ENCODE measurements around the gene MPPED1. TPM values are rescaled to one million over a fixed set of nuclear protein-coding genes. Genes with fewer than 3 reads are reported as not detected.

Gene MPPED1
- total RNA-seq, 1 experiment from 2014 or later, result not detected

GRCh38 chr22:43546186-43546585 is 134.4 kb downstream of the MPPED1 start:
- CTCF ChIA-PET, result no interaction called here
- no TSS peak for BruUV-seq (replicated peaks)
- Mint-ChIP-seq H3K9me3 (ENCODE audit: low read depth, unreplicated experiment) (no peaks in the 10 kb centered on the region), H3K27me3 (ENCODE audit: unreplicated experiment) (peaks cover 54% of the 10 kb centered on the region), H3K27ac (ENCODE audit: unreplicated experiment) (no peak overlapping the region), H3K4me1 (ENCODE audit: low read depth, unreplicated experiment) (no peaks in the 10 kb centered on the region), H3K36me3 (ENCODE audit: insufficient read depth, unreplicated experiment) (no peaks in the 10 kb centered on the region), H3K4me3 (ENCODE audit: low read depth, unreplicated experiment) (no peak overlapping the region)
- no peak for TF ChIP-seq CTCF (IDR thresholded peaks at IDR 0.05; ENCODE audit: unreplicated experiment)
- DNase-seq, result no peak
- intact Hi-C loops (cut with micrococcal nuclease; ENCODE audit: unreplicated experiment), result no loop called here

- Mint-ChIP-seq H3K27me3 (ENCODE audit: unreplicated experiment) (peaks cover 45% of the 10 kb centered on the region), H3K4me3 (ENCODE audit: low read depth, unreplicated experiment) (no peak overlapping the region), H3K27ac (ENCODE audit: unreplicated experiment) (no peak overlapping the region), H3K9me3 (ENCODE audit: low read depth, unreplicated experiment) (no peaks in the 10 kb centered on the region), H3K4me1 (ENCODE audit: low read depth, unreplicated experiment) (no peaks in the 10 kb centered on the region), H3K36me3 (ENCODE audit: insufficient read depth, unreplicated experiment) (no peaks in the 10 kb centered on the region)
- intact Hi-C loops (cut with micrococcal nuclease; ENCODE audit: unreplicated experiment), result no loop called here
- BruUV-seq (replicated peaks), result no TSS peak
- DNase-seq, result no peak
- TF ChIP-seq CTCF (IDR thresholded peaks at IDR 0.05; ENCODE audit: unreplicated experiment), result no peak
- CTCF ChIA-PET, result no interaction called here
Measured at GRCh38 chr22:43550024-43550620, 138.3 kb downstream of the MPPED1 start.

DNA sequence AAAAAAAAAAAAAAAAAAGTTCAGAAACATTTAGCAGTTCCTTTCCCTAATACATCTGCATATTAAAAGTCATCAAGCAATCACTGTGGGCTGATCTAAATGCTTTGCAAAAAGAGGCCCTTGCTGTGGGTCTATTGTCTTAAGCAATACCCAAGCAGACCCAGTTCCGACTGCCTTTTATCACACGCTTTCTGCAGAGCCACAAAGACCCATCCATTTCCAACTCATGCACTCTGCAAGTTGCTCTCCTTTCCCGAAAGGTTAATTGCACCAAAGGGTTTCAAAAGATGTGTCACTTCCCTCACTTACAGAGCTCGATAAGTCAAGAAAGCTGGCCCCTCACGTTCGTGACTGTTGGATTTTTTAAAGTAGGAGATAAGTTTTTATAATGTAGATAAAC is 138.9 kb downstream of the MPPED1 start:
- Mint-ChIP-seq H3K27ac (ENCODE audit: unreplicated experiment) (no peak overlapping the region), H3K27me3 (ENCODE audit: unreplicated experiment) (peaks cover 50% of the 10 kb centered on the region), H3K4me3 (ENCODE audit: low read depth, unreplicated experiment) (no peak overlapping the region), H3K9me3 (ENCODE audit: low read depth, unreplicated experiment) (no peaks in the 10 kb centered on the region), H3K4me1 (ENCODE audit: low read depth, unreplicated experiment) (no peaks in the 10 kb centered on the region), H3K36me3 (ENCODE audit: insufficient read depth, unreplicated experiment) (no peaks in the 10 kb centered on the region)
- intact Hi-C loops (cut with micrococcal nuclease; ENCODE audit: unreplicated experiment), result no loop called here
- BruUV-seq (replicated peaks), result no TSS peak
- DNase-seq, result no peak
- CTCF ChIA-PET, result no interaction called here
- no peak for TF ChIP-seq CTCF (IDR thresholded peaks at IDR 0.05; ENCODE audit: unreplicated experiment)

GRCh38 chr22:43553451-43554258 is 141.8 kb downstream of the MPPED1 start:
- Mint-ChIP-seq H3K27ac (ENCODE audit: unreplicated experiment) (no peak overlapping the region), H3K9me3 (ENCODE audit: low read depth, unreplicated experiment) (no peaks in the 10 kb centered on the region), H3K27me3 (ENCODE audit: unreplicated experiment) (peaks cover 59% of the 10 kb centered on the region), H3K4me1 (ENCODE audit: low read depth, unreplicated experiment) (no peaks in the 10 kb centered on the region), H3K4me3 (ENCODE audit: low read depth, unreplicated experiment) (no peak overlapping the region), H3K36me3 (ENCODE audit: insufficient read depth, unreplicated experiment) (no peaks in the 10 kb centered on the region)
- intact Hi-C loops (cut with micrococcal nuclease; ENCODE audit: unreplicated experiment), result no loop called here
- CTCF ChIA-PET, result no interaction called here
- no peak for TF ChIP-seq CTCF (IDR thresholded peaks at IDR 0.05; ENCODE audit: unreplicated experiment)
- BruUV-seq (replicated peaks), result no TSS peak
- no peak for DNase-seq

Data from Calu3 (cell line).